Measurements from ENCODE around the gene QSOX1. TPM values are rescaled to one million over a fixed set of nuclear protein-coding genes. Genes with fewer than 3 reads are reported as not detected.

The QSOX1 gene
- total and polyA plus RNA-seq, 9 of the 15 experiments (the other 6 are each of a cell fraction or from before 2014, with no cell fraction given), result 4.0 to 53.1 (median 15.0) TPM

DNA sequence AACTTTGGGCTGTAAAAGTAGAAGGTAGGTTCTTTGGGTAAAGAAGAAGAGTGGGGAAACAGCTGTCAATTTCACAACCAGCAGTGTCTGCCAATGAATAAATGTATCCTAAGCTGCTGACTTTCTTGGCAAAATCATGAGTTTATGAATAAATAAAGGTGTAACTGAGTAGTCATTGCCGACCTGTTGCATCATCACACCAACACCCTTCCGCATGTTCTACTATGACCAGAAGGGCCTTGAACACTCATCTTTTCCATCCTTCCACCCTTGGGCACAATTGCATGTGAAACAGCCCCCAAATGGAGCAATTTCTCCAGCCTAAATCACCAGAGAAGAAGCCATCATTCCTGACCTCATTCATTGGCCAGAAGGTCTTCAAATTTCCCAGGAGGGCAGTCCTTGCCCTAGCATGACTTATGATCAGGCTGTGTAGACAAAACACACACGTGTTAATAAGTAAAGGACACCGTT lies 31.2 kb upstream of the QSOX1 start (continued):
- TF ChIP-seq, protein P1, sequence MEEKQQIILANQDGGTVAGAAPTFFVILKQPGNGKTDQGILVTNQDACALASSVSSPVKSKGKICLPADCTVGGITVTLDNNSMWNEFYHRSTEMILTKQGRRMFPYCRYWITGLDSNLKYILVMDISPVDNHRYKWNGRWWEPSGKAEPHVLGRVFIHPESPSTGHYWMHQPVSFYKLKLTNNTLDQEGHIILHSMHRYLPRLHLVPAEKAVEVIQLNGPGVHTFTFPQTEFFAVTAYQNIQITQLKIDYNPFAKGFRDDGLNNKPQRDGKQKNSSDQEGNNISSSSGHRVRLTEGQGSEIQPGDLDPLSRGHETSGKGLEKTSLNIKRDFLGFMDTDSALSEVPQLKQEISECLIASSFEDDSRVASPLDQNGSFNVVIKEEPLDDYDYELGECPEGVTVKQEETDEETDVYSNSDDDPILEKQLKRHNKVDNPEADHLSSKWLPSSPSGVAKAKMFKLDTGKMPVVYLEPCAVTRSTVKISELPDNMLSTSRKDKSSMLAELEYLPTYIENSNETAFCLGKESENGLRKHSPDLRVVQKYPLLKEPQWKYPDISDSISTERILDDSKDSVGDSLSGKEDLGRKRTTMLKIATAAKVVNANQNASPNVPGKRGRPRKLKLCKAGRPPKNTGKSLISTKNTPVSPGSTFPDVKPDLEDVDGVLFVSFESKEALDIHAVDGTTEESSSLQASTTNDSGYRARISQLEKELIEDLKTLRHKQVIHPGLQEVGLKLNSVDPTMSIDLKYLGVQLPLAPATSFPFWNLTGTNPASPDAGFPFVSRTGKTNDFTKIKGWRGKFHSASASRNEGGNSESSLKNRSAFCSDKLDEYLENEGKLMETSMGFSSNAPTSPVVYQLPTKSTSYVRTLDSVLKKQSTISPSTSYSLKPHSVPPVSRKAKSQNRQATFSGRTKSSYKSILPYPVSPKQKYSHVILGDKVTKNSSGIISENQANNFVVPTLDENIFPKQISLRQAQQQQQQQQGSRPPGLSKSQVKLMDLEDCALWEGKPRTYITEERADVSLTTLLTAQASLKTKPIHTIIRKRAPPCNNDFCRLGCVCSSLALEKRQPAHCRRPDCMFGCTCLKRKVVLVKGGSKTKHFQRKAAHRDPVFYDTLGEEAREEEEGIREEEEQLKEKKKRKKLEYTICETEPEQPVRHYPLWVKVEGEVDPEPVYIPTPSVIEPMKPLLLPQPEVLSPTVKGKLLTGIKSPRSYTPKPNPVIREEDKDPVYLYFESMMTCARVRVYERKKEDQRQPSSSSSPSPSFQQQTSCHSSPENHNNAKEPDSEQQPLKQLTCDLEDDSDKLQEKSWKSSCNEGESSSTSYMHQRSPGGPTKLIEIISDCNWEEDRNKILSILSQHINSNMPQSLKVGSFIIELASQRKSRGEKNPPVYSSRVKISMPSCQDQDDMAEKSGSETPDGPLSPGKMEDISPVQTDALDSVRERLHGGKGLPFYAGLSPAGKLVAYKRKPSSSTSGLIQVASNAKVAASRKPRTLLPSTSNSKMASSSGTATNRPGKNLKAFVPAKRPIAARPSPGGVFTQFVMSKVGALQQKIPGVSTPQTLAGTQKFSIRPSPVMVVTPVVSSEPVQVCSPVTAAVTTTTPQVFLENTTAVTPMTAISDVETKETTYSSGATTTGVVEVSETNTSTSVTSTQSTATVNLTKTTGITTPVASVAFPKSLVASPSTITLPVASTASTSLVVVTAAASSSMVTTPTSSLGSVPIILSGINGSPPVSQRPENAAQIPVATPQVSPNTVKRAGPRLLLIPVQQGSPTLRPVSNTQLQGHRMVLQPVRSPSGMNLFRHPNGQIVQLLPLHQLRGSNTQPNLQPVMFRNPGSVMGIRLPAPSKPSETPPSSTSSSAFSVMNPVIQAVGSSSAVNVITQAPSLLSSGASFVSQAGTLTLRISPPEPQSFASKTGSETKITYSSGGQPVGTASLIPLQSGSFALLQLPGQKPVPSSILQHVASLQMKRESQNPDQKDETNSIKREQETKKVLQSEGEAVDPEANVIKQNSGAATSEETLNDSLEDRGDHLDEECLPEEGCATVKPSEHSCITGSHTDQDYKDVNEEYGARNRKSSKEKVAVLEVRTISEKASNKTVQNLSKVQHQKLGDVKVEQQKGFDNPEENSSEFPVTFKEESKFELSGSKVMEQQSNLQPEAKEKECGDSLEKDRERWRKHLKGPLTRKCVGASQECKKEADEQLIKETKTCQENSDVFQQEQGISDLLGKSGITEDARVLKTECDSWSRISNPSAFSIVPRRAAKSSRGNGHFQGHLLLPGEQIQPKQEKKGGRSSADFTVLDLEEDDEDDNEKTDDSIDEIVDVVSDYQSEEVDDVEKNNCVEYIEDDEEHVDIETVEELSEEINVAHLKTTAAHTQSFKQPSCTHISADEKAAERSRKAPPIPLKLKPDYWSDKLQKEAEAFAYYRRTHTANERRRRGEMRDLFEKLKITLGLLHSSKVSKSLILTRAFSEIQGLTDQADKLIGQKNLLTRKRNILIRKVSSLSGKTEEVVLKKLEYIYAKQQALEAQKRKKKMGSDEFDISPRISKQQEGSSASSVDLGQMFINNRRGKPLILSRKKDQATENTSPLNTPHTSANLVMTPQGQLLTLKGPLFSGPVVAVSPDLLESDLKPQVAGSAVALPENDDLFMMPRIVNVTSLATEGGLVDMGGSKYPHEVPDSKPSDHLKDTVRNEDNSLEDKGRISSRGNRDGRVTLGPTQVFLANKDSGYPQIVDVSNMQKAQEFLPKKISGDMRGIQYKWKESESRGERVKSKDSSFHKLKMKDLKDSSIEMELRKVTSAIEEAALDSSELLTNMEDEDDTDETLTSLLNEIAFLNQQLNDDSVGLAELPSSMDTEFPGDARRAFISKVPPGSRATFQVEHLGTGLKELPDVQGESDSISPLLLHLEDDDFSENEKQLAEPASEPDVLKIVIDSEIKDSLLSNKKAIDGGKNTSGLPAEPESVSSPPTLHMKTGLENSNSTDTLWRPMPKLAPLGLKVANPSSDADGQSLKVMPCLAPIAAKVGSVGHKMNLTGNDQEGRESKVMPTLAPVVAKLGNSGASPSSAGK (IDR thresholded peaks at IDR 0.05), result peak; percentile 75; the same call in 1 of the 2 replicates
- TF ChIP-seq POLR2AphosphoS5 (IDR thresholded peaks at IDR 0.05; ENCODE audit: control insufficient read depth, insufficient read depth, low read depth, low read length) (no peak), ZNF589 (CRISPR knock-in tag; IDR thresholded peaks at IDR 0.05; ENCODE audit: low read depth) (peak; percentile 69; the same call in 1 of the 2 replicates), BACH1 (tag; IDR thresholded peaks at IDR 0.05) (peak; percentile 27; the same call in 1 of the 2 replicates), NBN (IDR thresholded peaks at IDR 0.05; ENCODE audit: low read depth) (0 out of 2 replicates have a peak, but pooled peaks have one; percentile 18), ZNF717 (CRISPR knock-in tag; IDR thresholded peaks at IDR 0.05) (no peak), PRMT5 (CRISPR knock-in tag; IDR thresholded peaks at IDR 0.05) (no peak), NR4A1 (CRISPR knock-in tag; IDR thresholded peaks at IDR 0.05) (no peak), NR4A1 (tag; IDR thresholded peaks at IDR 0.05) (peak; percentile 53; the same call in 1 of the 2 replicates), ZNF551 (CRISPR knock-in tag; IDR thresholded peaks at IDR 0.05) (no peak), MTA2 (IDR thresholded peaks at IDR 0.05; ENCODE audit: low read depth) (no peak), CEBPG (CRISPR knock-in tag; IDR thresholded peaks at IDR 0.05) (peak; percentile 96), CEBPG (tag; conservative IDR thresholded peaks at IDR 0.05 in 1 of 2, IDR thresholded peaks at IDR 0.05 in 1 of 2) (peak; percentile 90 to 98), KDM2B (CRISPR knock-in tag; IDR thresholded peaks at IDR 0.05) (no peak), ZNF668 (CRISPR knock-in tag; IDR thresholded peaks at IDR 0.05) (no peak), XRCC4 (IDR thresholded peaks at IDR 0.05; ENCODE audit: extremely low read depth, insufficient read depth, insufficient read length) (no peak), DACH1 (IDR thresholded peaks at IDR 0.05; ENCODE audit: partially characterized antibody) (no peak)
- TF ChIP-seq, protein P2, sequence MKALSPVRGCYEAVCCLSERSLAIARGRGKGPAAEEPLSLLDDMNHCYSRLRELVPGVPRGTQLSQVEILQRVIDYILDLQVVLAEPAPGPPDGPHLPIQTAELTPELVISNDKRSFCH (CRISPR knock-in tag; IDR thresholded peaks at IDR 0.05), result no peak
- TF ChIP-seq, protein P2 (tag; IDR thresholded peaks at IDR 0.05), result 0 out of 2 replicates have a peak, but pooled peaks have one; percentile 26

Measured in K562 (cell line).